ENCODE data around the gene DEPDC5. TPM values are rescaled to one million over a fixed set of nuclear protein-coding genes. Genes with fewer than 3 reads are reported as not detected.

The DEPDC5 gene
- total and polyA plus RNA-seq, 9 of the 15 experiments (the other 6 are each of a cell fraction or from before 2014, with no cell fraction given): 2.3 to 12.3 (median 10.7) TPM

DNA sequence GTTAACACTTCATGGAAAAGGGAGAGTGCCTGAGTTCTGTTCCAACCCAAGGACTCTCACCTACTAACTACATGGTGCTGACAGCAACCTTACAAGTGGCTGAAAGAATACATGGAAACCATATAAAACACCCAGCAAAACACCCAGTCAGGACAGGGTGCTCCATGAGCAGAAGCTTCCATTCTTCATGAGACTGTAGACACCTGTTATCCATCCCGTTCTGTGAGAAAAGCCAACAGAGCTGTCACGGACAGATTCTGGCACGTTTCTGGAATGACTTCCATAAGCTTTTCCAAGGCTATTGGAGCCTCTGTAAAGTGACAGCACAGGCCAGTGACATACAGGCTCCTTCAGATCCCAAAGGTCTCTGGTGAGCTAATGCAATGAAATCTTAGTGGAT lies 27.1 kb upstream of the DEPDC5 start:
- Histone ChIP-seq H3K4me3 (no peak overlapping the region), H3K9me3 (replicated peaks; ENCODE audit: control insufficient read depth, insufficient read depth, low read depth, low read length) (no peaks in the 10 kb centered on the region), H3K9ac (ENCODE audit: insufficient read depth in 1 of 2, low read depth in 2 of 2, low read length in 2 of 2) (no peak overlapping the region), H3K79me2 (ENCODE audit: control insufficient read depth, insufficient read depth, low read length) (peaks cover 19% of the 10 kb centered on the region), H2AFZ (ENCODE audit: low read depth, low read length) (no peak overlapping the region), H3K4me2 (ENCODE audit: insufficient read depth, low read length) (no peak overlapping the region), H3K9me1 (ENCODE audit: control insufficient read depth, insufficient read depth, low read length) (no peaks in the 10 kb centered on the region), H3K27ac (ENCODE audit: extremely low read depth, low read depth, low read length) (no peak overlapping the region), H4K20me1 (replicated peaks; ENCODE audit: control insufficient read depth, insufficient read depth, low read length) (no peaks in the 10 kb centered on the region), H3K27me3 (ENCODE audit: control insufficient read depth in 2 of 2, insufficient read depth in 2 of 2, low read length in 2 of 2) (no peaks in the 10 kb centered on the region), H3K4me1 (replicated peaks in 1 of 2; ENCODE audit: control insufficient read depth in 2 of 2, insufficient read depth in 2 of 2, low read length in 2 of 2) (no peaks in the 10 kb centered on the region; a peak in 1 of 5 replicates), H3K36me3 (ENCODE audit: control insufficient read depth, insufficient read depth, low read length) (peaks cover 41% of the 10 kb centered on the region; the same call in 2 of the 3 replicates)
- no peak for ATAC-seq
- BruUV-seq (replicated peaks): no TSS peak
- TF ChIP-seq SMC3 (conservative IDR thresholded peaks at IDR 0.05; ENCODE audit: insufficient read depth, low read depth, low read length) (no peak), ETS2 (tag; IDR thresholded peaks at IDR 0.05; ENCODE audit: borderline replicate concordance, poor library complexity, severe bottlenecking) (no peak), MAFF (IDR thresholded peaks at IDR 0.05; ENCODE audit: low read length) (no peak), HDGF (IDR thresholded peaks at IDR 0.05) (no peak), EP300 (IDR thresholded peaks at IDR 0.05; ENCODE audit: low read length) (no peak), ZNF436 (CRISPR knock-in tag; IDR thresholded peaks at IDR 0.05) (no peak), ZC3H4 (CRISPR knock-in tag; IDR thresholded peaks at IDR 0.05; ENCODE audit: borderline replicate concordance) (no peak), SMAD4 (CRISPR knock-in tag; conservative IDR thresholded peaks at IDR 0.05) (no peak)
- TF ChIP-seq, protein P1, sequence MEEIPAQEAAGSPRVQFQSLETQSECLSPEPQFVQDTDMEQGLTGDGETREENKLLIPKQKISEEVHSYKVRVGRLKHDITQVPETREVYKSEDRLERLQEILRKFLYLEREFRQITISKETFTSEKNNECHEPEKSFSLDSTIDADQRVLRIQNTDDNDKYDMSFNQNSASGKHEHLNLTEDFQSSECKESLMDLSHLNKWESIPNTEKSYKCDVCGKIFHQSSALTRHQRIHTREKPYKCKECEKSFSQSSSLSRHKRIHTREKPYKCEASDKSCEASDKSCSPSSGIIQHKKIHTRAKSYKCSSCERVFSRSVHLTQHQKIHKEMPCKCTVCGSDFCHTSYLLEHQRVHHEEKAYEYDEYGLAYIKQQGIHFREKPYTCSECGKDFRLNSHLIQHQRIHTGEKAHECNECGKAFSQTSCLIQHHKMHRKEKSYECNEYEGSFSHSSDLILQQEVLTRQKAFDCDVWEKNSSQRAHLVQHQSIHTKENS (CRISPR knock-in tag; IDR thresholded peaks at IDR 0.05): no peak
- DNase-seq (ENCODE audit: extremely low read depth in 1 of 4, low spot score in 3 of 4): no peak
- no peak for FAIRE-seq
- intact Hi-C loops (cut with micrococcal nuclease) (no loop called here), in situ Hi-C loops (cut with MboI) (no loop called here)
- 96% methylated on average over 3 of the region's 3 CpGs for WGBS (ENCODE audit: insufficient coverage, low coverage, missing lambda C conversion rate)
- ChIA-PET CTCF (ENCODE audit: low intra/inter-chr PET ratio) (no interaction called here), POLR2A (interaction anchor here (0.9 kb wide), 1 partner anchor 22 kb away, joined by 3 read pairs; no protein-coding TSS in a partner anchor)

All from K562 (cell line).